HG03354 (cell line): ENCODE results near the gene SMIM5.
"Not testable (repeated sequence)": the region's sequence is repeated elsewhere in the genome, so short reads cannot be mapped to it uniquely, and the experiment has no call there.

Experiments
- ATAC-seq: cut with Tn5 transposase; IDR thresholded peaks from one replicate; pipeline ENCODE4 v1.9.1; 2021; ENCODE audit warnings: mild to moderate bottlenecking; ENCODE audit not compliant: unreplicated experiment, poor library complexity, severe bottlenecking

The SMIM5 gene

GRCh38 chr17:75632863-75633485 lies at the start of gene SMIM5:
TSS of gene SMIM5 (plus strand) at chr17:75633434. CDS start at chr17:75640202, 6,768 bp downstream.
- ATAC-seq = peak; percentile 53

- no peak for ATAC-seq
These were observed 48.4 kb upstream of the SMIM5 start for GRCh38 chr17:75584849-75585175.

GRCh38 chr17:75587675-75588595 lies 45.3 kb upstream of the SMIM5 start, which contains the start of gene MYO15B:
TSS of gene MYO15B (plus strand) at chr17:75587800. CDS start at chr17:75588058, 258 bp downstream.
- peak; percentile 24 for ATAC-seq

- ATAC-seq = peak; percentile 4
These were observed 44.6 kb upstream of the SMIM5 start for GRCh38 chr17:75588596-75589011.

- peak; percentile 83 for ATAC-seq
These were observed 44.0 kb upstream of the SMIM5 start for GRCh38 chr17:75589012-75589918.

GRCh38 chr17:75589919-75590303 lies 43.3 kb upstream of the SMIM5 start:
- no peak for ATAC-seq

- ATAC-seq = no peak
These were observed 42.9 kb upstream of the SMIM5 start for GRCh38 chr17:75590314-75590761.

- no peak for ATAC-seq
These were observed 42.1 kb upstream of the SMIM5 start for GRCh38 chr17:75590849-75591721.

- ATAC-seq = no peak
These were observed 41.4 kb upstream of the SMIM5 start for GRCh38 chr17:75591722-75592302.

GRCh38 chr17:75592348-75593020 lies 40.8 kb upstream of the SMIM5 start:
- ATAC-seq = no peak

GRCh38 chr17:75593430-75593829 lies 39.8 kb upstream of the SMIM5 start:
- ATAC-seq = not testable (repeated sequence)

- ATAC-seq = no peak
These were observed 38.5 kb upstream of the SMIM5 start for GRCh38 chr17:75594499-75595283.

GRCh38 chr17:75595284-75595919 lies 37.8 kb upstream of the SMIM5 start:
- no peak for ATAC-seq

GRCh38 chr17:75595920-75596313 lies 37.3 kb upstream of the SMIM5 start:
- ATAC-seq = no peak

- ATAC-seq = no peak
These were observed 36.7 kb upstream of the SMIM5 start for GRCh38 chr17:75596320-75597087.
